Measurements from ENCODE around the gene SF3B2.

SF3B2 gene

GRCh38 chr11:66061268-66061667 is 9.1 kb downstream of the SF3B2 start:
- H3K4me3 ChIP-seq (ENCODE audit: low read depth, low read length): no peak overlapping the region
- ChIA-PET POLR2A (no interaction called here), CTCF (interaction anchor here (12.6 kb wide), 1 partner anchor 5 kb away, joined by 345 read pairs; no protein-coding TSS in a partner anchor)
- TF ChIP-seq CTCF (IDR thresholded peaks at IDR 0.05; ENCODE audit: insufficient read depth, low read length, missing control alignments): no peak
- no peak for DNase-seq (ENCODE audit: low read depth, low spot score)

GRCh38 chr11:66062408-66062807 is 10.2 kb downstream of the SF3B2 start:
- ChIA-PET POLR2A (interaction anchor here (0.5 to 1.2 kb wide), 2 partner anchors 8 to 10 kb away, joined by 4 to 6 read pairs; partner anchors contain the start of gene SF3B2), CTCF (interaction anchor here (1.3 to 8.2 kb wide), 5 partner anchors 7 to 175 kb away, joined by 4 to 345 read pairs (median 5); partner anchors contain the start of genes GAL3ST3 and SF3B2)
- no peak overlapping the region for H3K4me3 ChIP-seq (ENCODE audit: low read depth, low read length)
- no peak for DNase-seq (ENCODE audit: low read depth, low spot score)
- TF ChIP-seq CTCF (IDR thresholded peaks at IDR 0.05; ENCODE audit: insufficient read depth, low read length, missing control alignments): no peak

GRCh38 chr11:66063900-66064299 is 11.7 kb downstream of the SF3B2 start:
- no peak overlapping the region for H3K4me3 ChIP-seq (ENCODE audit: low read depth, low read length)
- TF ChIP-seq CTCF (IDR thresholded peaks at IDR 0.05; ENCODE audit: insufficient read depth, low read length, missing control alignments): no peak
- ChIA-PET POLR2A (interaction anchor here (1.5 kb wide), 1 partner anchor 11 kb away, joined by 3 read pairs; the partner anchor contains the start of gene SF3B2), CTCF (interaction anchor here (1.4 to 8.2 kb wide), 3 partner anchors 9 to 70 kb away, joined by 4 to 345 read pairs (median 11); partner anchors contain the start of genes GAL3ST3 and SF3B2)
- DNase-seq (ENCODE audit: low read depth, low spot score): no peak

- ChIA-PET POLR2A (interaction anchor here (1.5 kb wide), 1 partner anchor 12 kb away, joined by 3 read pairs; the partner anchor contains the start of gene SF3B2), CTCF (interaction anchor here (1.4 to 8.2 kb wide), 5 partner anchors 10 to 68 kb away, joined by 3 to 345 read pairs (median 4); partner anchors contain the start of genes GAL3ST3 and SF3B2)
- no peak overlapping the region for H3K4me3 ChIP-seq (ENCODE audit: low read depth, low read length)
- no peak for DNase-seq (ENCODE audit: low read depth, low spot score)
- TF ChIP-seq CTCF (IDR thresholded peaks at IDR 0.05; ENCODE audit: insufficient read depth, low read length, missing control alignments): no peak
Observed at GRCh38 chr11:66064571-66064970, 12.4 kb downstream of the SF3B2 start.

- CTCF ChIA-PET: interaction anchor here (1.1 to 8.2 kb wide), 12 partner anchors 12 to 182 kb away, joined by 3 to 345 read pairs (median 10); partner anchors contain the start of genes GAL3ST3 and SF3B2
- TF ChIP-seq CTCF (IDR thresholded peaks at IDR 0.05; ENCODE audit: insufficient read depth, low read length, missing control alignments): no peak
- no peak for DNase-seq (ENCODE audit: low read depth, low spot score)
- POLR2A ChIA-PET: no interaction called here
- H3K4me3 ChIP-seq (ENCODE audit: low read depth, low read length): no peak overlapping the region
Observed at GRCh38 chr11:66066751-66067150, 14.6 kb downstream of the SF3B2 start.

GRCh38 chr11:66067640-66068039 is 15.5 kb downstream of the SF3B2 start:
- ChIA-PET POLR2A (interaction anchor here (0.7 to 1.3 kb wide), 2 partner anchors 16 to 129 kb away, joined by 3 to 4 read pairs; partner anchors contain the start of gene SF3B2), CTCF (interaction anchor here (0.7 to 8.2 kb wide), 31 partner anchors 13 to 301 kb away, joined by 3 to 345 read pairs (median 4); partner anchors contain the start of genes BANF1, CST6, GAL3ST3 and SF3B2)
- DNase-seq (ENCODE audit: low read depth, low spot score): no peak
- TF ChIP-seq CTCF (IDR thresholded peaks at IDR 0.05; ENCODE audit: insufficient read depth, low read length, missing control alignments): no peak
- H3K4me3 ChIP-seq (ENCODE audit: low read depth, low read length): no peak overlapping the region

Data from AG04449 (cell line).